CD14-positive monocyte (primary cell): ENCODE data around the gene MORC2. TPM values are rescaled to one million over a fixed set of nuclear protein-coding genes. Genes with fewer than 3 reads are reported as not detected.

Experiments used
- DNase-seq, 3 donors: peaks; one replicate each; pipeline ENCODE4 v3.0.0-alpha.2; 2011 to 2022
- H2AFZ ChIP-seq: 2 replicates; pipeline ENCODE4 v1.6.0; 2012; ENCODE audit warnings: mild to moderate bottlenecking, low read depth, low read length, inconsistent platforms; ENCODE audit not compliant: insufficient read depth, poor library complexity, severe bottlenecking
- H3K27ac ChIP-seq, 2 donors: 1 replicate in 1 of 2; 2 replicates in 1 of 2; pipeline ENCODE4 v1.5.1; 2012 to 2013; ENCODE audit warnings: low read length in 2 of 2, control low read depth in 1 of 2, inconsistent platforms in 1 of 2, low read depth in 1 of 2, mild to moderate bottlenecking in 1 of 2
- H3K27me3 ChIP-seq, 2 donors: one replicate each; pipeline versions ENCODE4 v1.6.0 to v1.6.1; 2011 to 2013; ENCODE audit warnings: low read length in 2 of 2; ENCODE audit not compliant: control insufficient read depth in 2 of 2, insufficient read depth in 2 of 2
- H3K36me3 ChIP-seq, 2 donors: replicated peaks in 1 of 2; 1 replicate in 1 of 2; 2 replicates in 1 of 2; pipeline versions ENCODE4 v1.5.1 to v1.6.1; 2012 to 2013; ENCODE audit warnings: low read length in 2 of 2, control low read depth in 1 of 2, inconsistent platforms in 1 of 2, mild to moderate bottlenecking in 1 of 2; ENCODE audit not compliant: insufficient read depth in 2 of 2, control insufficient read depth in 1 of 2
- H3K4me1 ChIP-seq, 2 donors: 1 replicate in 1 of 2; 2 replicates in 1 of 2; pipeline versions ENCODE4 v1.5.1 to v1.6.1; 2012 to 2013; ENCODE audit warnings: low read length in 2 of 2, control low read depth in 1 of 2, inconsistent platforms in 1 of 2, mild to moderate bottlenecking in 1 of 2, moderate library complexity in 1 of 2; ENCODE audit not compliant: insufficient read depth in 2 of 2, control insufficient read depth in 1 of 2
- H3K4me2 ChIP-seq: replicated peaks from 2 replicates; pipeline ENCODE3; 2012; ENCODE audit warnings: low read length, moderate library complexity, mild to moderate bottlenecking; ENCODE audit not compliant: poor library complexity, severe bottlenecking; ENCODE audit errors: extremely low read depth
- H3K4me3 ChIP-seq, 3 experiments: fragments of 200-600 bp in 1 of 3; sonication (generic) in 1 of 3; replicated peaks in 1 of 3; 1 replicate in 2 of 3; 2 replicates in 1 of 3; pipeline ENCODE4 v1.5.1; 2011 to 2013; ENCODE audit warnings: low read length in 3 of 3, mild to moderate bottlenecking in 3 of 3, control low read depth in 2 of 3, low read depth in 2 of 3, inconsistent platforms in 1 of 3, moderate library complexity in 1 of 3
- H3K79me2 ChIP-seq: 2 replicates; pipeline ENCODE4 v1.6.0; 2012; ENCODE audit warnings: mild to moderate bottlenecking, control low read depth, inconsistent platforms, low read length, moderate library complexity; ENCODE audit not compliant: insufficient read depth
- H3K9ac ChIP-seq: 2 replicates; pipeline ENCODE4 v1.6.0; 2017; ENCODE audit warnings: low read length, mild to moderate bottlenecking; ENCODE audit not compliant: insufficient read depth, poor library complexity, severe bottlenecking
- H3K9me3 ChIP-seq, 2 donors: replicated peaks in 1 of 2; 1 replicate in 1 of 2; 2 replicates in 1 of 2; pipeline versions ENCODE4 v1.5.1 to v1.6.1; 2012 to 2013; ENCODE audit warnings: low read length in 2 of 2, control low read depth in 1 of 2; ENCODE audit not compliant: control insufficient read depth in 1 of 2, insufficient read depth in 1 of 2
- H4K20me1 ChIP-seq: 2 replicates; pipeline ENCODE4 v1.6.0; 2012; ENCODE audit warnings: mild to moderate bottlenecking, low read length, control low read depth, moderate library complexity; ENCODE audit not compliant: insufficient read depth
- H3K27ac Mint-ChIP-seq, 7 donors: one replicate each; pipeline ENCODE4 v1.8.0; 2020; ENCODE audit warnings: mild to moderate bottlenecking in 7 of 7, mixed read lengths in 7 of 7, moderate library complexity in 6 of 7, inconsistent platforms in 2 of 7
- H3K27me3 Mint-ChIP-seq, 3 donors: one replicate each; pipeline ENCODE4 v1.8.0; 2021 to 2022; ENCODE audit warnings: low read depth in 3 of 3, mild to moderate bottlenecking in 3 of 3, mixed read lengths in 3 of 3, moderate library complexity in 3 of 3, inconsistent platforms in 1 of 3
- H3K36me3 Mint-ChIP-seq, 2 donors: one replicate each; pipeline ENCODE4 v1.8.0; 2020; ENCODE audit warnings: mixed read lengths in 2 of 2, inconsistent platforms in 1 of 2, mild to moderate bottlenecking in 1 of 2
- H3K4me1 Mint-ChIP-seq: one replicate; pipeline ENCODE4 v1.8.0; 2020; ENCODE audit warnings: mild to moderate bottlenecking, mixed read lengths
- H3K4me3 Mint-ChIP-seq, 2 donors: one replicate each; pipeline ENCODE4 v1.8.0; 2020; ENCODE audit warnings: mild to moderate bottlenecking in 2 of 2, mixed read lengths in 2 of 2, moderate library complexity in 1 of 2
- H3K9me3 Mint-ChIP-seq, 7 donors: one replicate each; pipeline ENCODE4 v1.8.0; 2020 to 2022; ENCODE audit warnings: mixed read lengths in 7 of 7, mild to moderate bottlenecking in 6 of 7, moderate library complexity in 6 of 7, inconsistent platforms in 2 of 7
- WGBS: methylation state at CpG from one replicate; pipeline ENCODE4 v1.1.5; 2013; ENCODE audit warnings: missing lambda C conversion rate; ENCODE audit not compliant: insufficient coverage; 5-methylcytosine and 5-hydroxymethylcytosine counted together
- intact Hi-C, 2 donors: fragments of 100-400 bp; cut with micrococcal nuclease; formaldehyde crosslinking; loops; one replicate each; pipeline versions ENCODE4 v1.15.0 to v1.15.1; 2023
- polyA plus RNA-seq, 3 donors: library from polyadenylated mRNA; depleted of rRNA in 1 of 3; unstranded in 2 of 3; stranded (reverse) in 1 of 3; fragments of 300-500 nt in 2 of 3; fragments of >200 nt in 1 of 3; fragmentation: Illumina TruSeq in 2 of 3; gene quantifications; 1 replicate in 2 of 3; 2 replicates in 1 of 3; pipeline ENCODE4 v1.2.3, GENCODE V29; 2012 to 2021
- TF ChIP-seq, protein P1 (sequence below): fragments of 200-600 bp; IDR thresholded peaks from one replicate; pipeline ENCODE4 v1.8.0; 2022; ENCODE audit warnings: antibody characterized with exemption, mild to moderate bottlenecking

The MORC2 gene
- polyA plus RNA-seq, 3 donors: 2.1 to 6.0 (median 2.4) TPM

DNA sequence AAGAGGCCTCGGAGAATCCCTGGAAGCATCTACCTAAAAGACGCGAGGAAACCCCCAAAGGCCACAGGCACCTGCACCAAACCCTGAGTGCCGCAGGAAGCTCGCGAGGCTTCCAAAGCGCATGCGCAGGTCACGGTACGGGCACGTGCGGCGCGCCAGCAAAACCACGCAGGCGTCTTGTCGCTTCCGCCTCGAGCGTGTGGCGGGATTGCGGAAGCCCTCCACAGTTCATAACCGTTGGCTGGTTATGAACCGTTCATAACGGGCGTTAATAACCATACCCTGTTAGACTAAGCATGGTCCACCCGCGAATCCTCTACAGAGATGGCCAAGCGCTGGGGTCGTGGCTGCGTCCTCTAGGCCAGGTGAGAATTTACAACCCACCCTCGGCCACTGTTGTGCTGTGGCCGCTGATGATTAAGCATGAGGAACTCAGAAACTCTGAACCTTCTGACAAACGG, 46.4 kb downstream of the MORC2 start:
- 27% methylated on average over 32 of the region's 34 CpGs for WGBS
- Histone ChIP-seq H3K79me2 (no peaks in the 10 kb centered on the region), H3K4me2 (peak overlapping the region; percentile 60), H3K36me3 (peaks cover 14 to 23% of the 10 kb centered on the region in 2 donors), H3K9me3 (no peaks in the 10 kb centered on the region), H3K4me3 (peak overlapping the region; percentile 44 to 68 (median 58)), H3K9ac (peak overlapping the region; percentile 50), H3K27me3 (peaks cover 0 to 13% of the 10 kb centered on the region in 2 donors), H3K4me1 (peaks cover 11 to 27% of the 10 kb centered on the region in 2 donors), H4K20me1 (no peaks in the 10 kb centered on the region), H2AFZ (peak overlapping the region; percentile 83), H3K27ac (peak overlapping the region; percentile 42 to 80)
- H3K4me1 Mint-ChIP-seq: peaks cover 20% of the 10 kb centered on the region
- intact Hi-C loops: no loop called here
- peaks cover 5 to 16% (median 14%) of the 10 kb centered on the region in 3 donors for H3K27me3 Mint-ChIP-seq
- H3K4me3 Mint-ChIP-seq: peak overlapping the region; percentile 83 to 92
- peaks cover 0 to 7% (median 3%) of the 10 kb centered on the region in 7 donors for H3K9me3 Mint-ChIP-seq
- peak; percentile 74 to 82 (median 82) for DNase-seq
- H3K27ac Mint-ChIP-seq: peak overlapping the region; percentile 69 to 89 (median 85)
- TF ChIP-seq, protein P1, sequence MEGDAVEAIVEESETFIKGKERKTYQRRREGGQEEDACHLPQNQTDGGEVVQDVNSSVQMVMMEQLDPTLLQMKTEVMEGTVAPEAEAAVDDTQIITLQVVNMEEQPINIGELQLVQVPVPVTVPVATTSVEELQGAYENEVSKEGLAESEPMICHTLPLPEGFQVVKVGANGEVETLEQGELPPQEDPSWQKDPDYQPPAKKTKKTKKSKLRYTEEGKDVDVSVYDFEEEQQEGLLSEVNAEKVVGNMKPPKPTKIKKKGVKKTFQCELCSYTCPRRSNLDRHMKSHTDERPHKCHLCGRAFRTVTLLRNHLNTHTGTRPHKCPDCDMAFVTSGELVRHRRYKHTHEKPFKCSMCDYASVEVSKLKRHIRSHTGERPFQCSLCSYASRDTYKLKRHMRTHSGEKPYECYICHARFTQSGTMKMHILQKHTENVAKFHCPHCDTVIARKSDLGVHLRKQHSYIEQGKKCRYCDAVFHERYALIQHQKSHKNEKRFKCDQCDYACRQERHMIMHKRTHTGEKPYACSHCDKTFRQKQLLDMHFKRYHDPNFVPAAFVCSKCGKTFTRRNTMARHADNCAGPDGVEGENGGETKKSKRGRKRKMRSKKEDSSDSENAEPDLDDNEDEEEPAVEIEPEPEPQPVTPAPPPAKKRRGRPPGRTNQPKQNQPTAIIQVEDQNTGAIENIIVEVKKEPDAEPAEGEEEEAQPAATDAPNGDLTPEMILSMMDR: no peak
- H3K36me3 Mint-ChIP-seq: peaks cover 21 to 27% of the 10 kb centered on the region in 2 donors

GRCh38 chr22:30921108-30921507, 47.5 kb downstream of the MORC2 start:
- DNase-seq: no peak
- TF ChIP-seq, protein P1: no peak
- H3K4me3 ChIP-seq: peak overlapping the region in 2 of 3 experiments; percentile 44 to 68
- peaks cover 3 to 12% (median 7%) of the 10 kb centered on the region in 7 donors for H3K9me3 Mint-ChIP-seq
- H3K4me1 Mint-ChIP-seq: peaks cover 20% of the 10 kb centered on the region
- peak overlapping the region; percentile 83 to 92 for H3K4me3 Mint-ChIP-seq
- peak overlapping the region; percentile 50 for H3K9ac ChIP-seq
- WGBS: no CpG with 5 or more reads among the region's 6 CpGs
- H3K79me2 ChIP-seq: no peaks in the 10 kb centered on the region
- peak overlapping the region; percentile 83 for H2AFZ ChIP-seq
- H3K36me3 ChIP-seq: peaks cover 7 to 14% of the 10 kb centered on the region in 2 donors
- H3K27me3 ChIP-seq: peaks cover 0 to 13% of the 10 kb centered on the region in 2 donors
- peaks cover 12 to 19% of the 10 kb centered on the region in 2 donors for H3K36me3 Mint-ChIP-seq
- H3K27ac ChIP-seq: no peak overlapping the region
- peak overlapping the region; percentile 60 for H3K4me2 ChIP-seq
- peak overlapping the region in 2 of 7 donors; percentile 84 to 85 for H3K27ac Mint-ChIP-seq
- peaks cover 11 to 27% of the 10 kb centered on the region in 2 donors for H3K4me1 ChIP-seq
- intact Hi-C loops: no loop called here
- H3K9me3 ChIP-seq: peaks cover 0 to 2% of the 10 kb centered on the region in 2 donors
- H4K20me1 ChIP-seq: no peaks in the 10 kb centered on the region
- H3K27me3 Mint-ChIP-seq: peaks cover 2 to 16% (median 14%) of the 10 kb centered on the region in 3 donors
